K562 (cell line): ENCODE results near the gene GPR32. TPM values are rescaled to one million over a fixed set of nuclear protein-coding genes. Genes with fewer than 3 reads are reported as not detected.
A peak's percentile ranks its signal among the peaks of the same experiment; 100 is the strongest.

ENCODE experiments used
- ATAC-seq: fragments of 200-7000 bp; cut with Tn5 transposase; 3 replicates; pipeline ENCODE4 v1.9.1; 2020; ENCODE audit warnings: moderate library complexity
- BruUV-seq: library from RNA; stranded (reverse); fragments of 400-500 nt; replicated peaks from 2 replicates; lab custom pipeline; 2021; lab: Mats Ljungman, UMichigan
- CTCF ChIA-PET: fragments of 300-600 bp; formaldehyde crosslinking; extraction: SDS; loops from one replicate; lab custom pipeline; 2021; ENCODE audit warnings: low intra/inter-chr PET ratio; lab: Yijun Ruan, JAX
- POLR2A ChIA-PET: fragments of 300-600, 350-650 bp; sonication (Branson Sonifier 250); formaldehyde crosslinking; extraction: SDS; loops from one replicate; lab custom pipeline; 2021; ENCODE audit warnings: antibody characterized with exemption, inconsistent platforms; lab: Yijun Ruan, JAX
- DNase-seq, 4 experiments: peaks; one replicate each; pipeline versions ENCODE4 v3.0.0 to v3.0.0-alpha.2; 2011 to 2018; ENCODE audit warnings: low spot score in 3 of 4, mixed read lengths in 3 of 4; ENCODE audit errors: extremely low read depth in 1 of 4
- FAIRE-seq: peaks from 2 replicates; lab custom pipeline; 2011; peaks lifted over from hg19 to GRCh38; lab: Jason Lieb, UNC
- H2AFZ ChIP-seq: 2 replicates; pipeline ENCODE4 v1.6.0; 2011; ENCODE audit warnings: low read depth, low read length, control low read depth, inconsistent platforms
- H3K27ac ChIP-seq: fragments of 200-600 bp; 3 replicates; pipeline ENCODE4 v1.8.0; 2011; ENCODE audit warnings: low read depth, mild to moderate bottlenecking, control low read depth, inconsistent platforms, low read length, moderate library complexity, mixed read lengths; ENCODE audit errors: extremely low read depth
- H3K27me3 ChIP-seq, 2 experiments: fragments of 300-600 bp in 1 of 2; 2 replicates in 1 of 2; 3 replicates in 1 of 2; pipeline versions ENCODE4 v1.6.0 to v1.8.0; 2011; ENCODE audit warnings: inconsistent platforms in 2 of 2, low read length in 2 of 2, mild to moderate bottlenecking in 1 of 2, mixed read lengths in 1 of 2, moderate library complexity in 1 of 2; ENCODE audit not compliant: control insufficient read depth in 2 of 2, insufficient read depth in 2 of 2
- H3K36me3 ChIP-seq: fragments of 300-600 bp; 3 replicates; pipeline ENCODE4 v1.8.0; 2011; ENCODE audit warnings: mild to moderate bottlenecking, low read length, inconsistent platforms; ENCODE audit not compliant: control insufficient read depth, insufficient read depth
- H3K4me1 ChIP-seq, 2 experiments: fragments of 200-600 bp in 1 of 2; replicated peaks in 1 of 2; 2 replicates in 1 of 2; 3 replicates in 1 of 2; pipeline versions ENCODE4 v1.5.1 to v1.8.0; 2011; ENCODE audit warnings: inconsistent platforms in 2 of 2, low read length in 2 of 2, mild to moderate bottlenecking in 1 of 2, mixed read lengths in 1 of 2, moderate library complexity in 1 of 2; ENCODE audit not compliant: control insufficient read depth in 2 of 2, insufficient read depth in 2 of 2
- H3K4me2 ChIP-seq: 2 replicates; pipeline ENCODE4 v1.6.1; 2011; ENCODE audit warnings: low read length, control low read depth, inconsistent platforms, mixed read lengths; ENCODE audit not compliant: insufficient read depth
- H3K4me3 ChIP-seq: fragments of 200-600 bp; sonication (generic), shearing (Covaris generic); 2 replicates; pipeline ENCODE4 v1.5.1; 2016; ENCODE audit warnings: control low read depth, inconsistent platforms
- H3K79me2 ChIP-seq: fragments of 200-600 bp; 3 replicates; pipeline ENCODE4 v1.8.0; 2011; ENCODE audit warnings: low read length, inconsistent platforms; ENCODE audit not compliant: control insufficient read depth, insufficient read depth
- H3K9ac ChIP-seq, 2 experiments: 2 replicates each; pipeline versions ENCODE4 v1.6.0 to v1.6.1; 2011; ENCODE audit warnings: low read depth in 2 of 2, low read length in 2 of 2, control low read depth in 1 of 2, inconsistent platforms in 1 of 2, mild to moderate bottlenecking in 1 of 2, mixed read lengths in 1 of 2; ENCODE audit not compliant: insufficient read depth in 1 of 2
- H3K9me1 ChIP-seq: one replicate; pipeline ENCODE4 v1.6.0; 2011; ENCODE audit warnings: inconsistent platforms, mild to moderate bottlenecking, low read length, moderate library complexity; ENCODE audit not compliant: control insufficient read depth, insufficient read depth
- H3K9me3 ChIP-seq: replicated peaks from 2 replicates; pipeline ENCODE4 v1.5.1; 2011; ENCODE audit warnings: low read depth, low read length, inconsistent platforms; ENCODE audit not compliant: control insufficient read depth, insufficient read depth
- H4K20me1 ChIP-seq: replicated peaks from 2 replicates; pipeline ENCODE4 v1.6.1; 2011; ENCODE audit warnings: low read length, inconsistent platforms, mixed read lengths; ENCODE audit not compliant: control insufficient read depth, insufficient read depth
- FOXK1 ChIP-seq: sonication (generic); formaldehyde crosslinking; IDR thresholded peaks from 2 replicates; pipeline ENCODE4 v1.8.0; 2022; ENCODE audit warnings: missing genetic modification reagents, mild to moderate bottlenecking, borderline replicate concordance
- MEIS2 ChIP-seq: fragments of 450-650 bp; IDR thresholded peaks from 2 replicates; pipeline ENCODE4 v1.6.1; 2014; ENCODE audit warnings: mild to moderate bottlenecking; ENCODE audit not compliant: partially characterized antibody
- POLR2A ChIP-seq: fragments of 450-650 bp; conservative IDR thresholded peaks from 2 replicates; pipeline ENCODE4 v1.6.1; 2016
- POLR2AphosphoS5 ChIP-seq: IDR thresholded peaks from 2 replicates; pipeline ENCODE4 v1.6.1; 2011; ENCODE audit warnings: mild to moderate bottlenecking, low read depth, low read length, moderate library complexity; ENCODE audit not compliant: control insufficient read depth, insufficient read depth
- POLR2G ChIP-seq: fragments of 200-400 bp; formaldehyde crosslinking; IDR thresholded peaks from 2 replicates; pipeline ENCODE4 v1.6.1; 2017; ENCODE audit warnings: low read depth, mild to moderate bottlenecking, antibody characterized with exemption, low read length, moderate library complexity
- SUPT5H ChIP-seq: fragments of 450-650 bp; IDR thresholded peaks from 2 replicates; pipeline ENCODE4 v1.6.1; 2016
- TRIM24 ChIP-seq, 2 experiments: fragments of 450-650 bp; IDR thresholded peaks; 2 replicates each; pipeline ENCODE4 v1.6.1; 2016
- XRCC4 ChIP-seq: IDR thresholded peaks from one replicate; pipeline ENCODE4 v1.6.1; 2011; ENCODE audit not compliant: insufficient read depth, insufficient read length; ENCODE audit errors: extremely low read depth
- ZFP30 ChIP-seq: fragments of 250-450 bp; sonication (Bioruptor Pico); IDR thresholded peaks from 2 replicates; pipeline ENCODE4 v1.8.0; 2022; ENCODE audit warnings: moderate library complexity, mild to moderate bottlenecking, inconsistent platforms, borderline replicate concordance
- ZNF79 ChIP-seq: fragments of 250-450 bp; sonication (Bioruptor Pico); IDR thresholded peaks from 2 replicates; pipeline ENCODE4 v1.4.0; 2020; ENCODE audit warnings: low read depth, mild to moderate bottlenecking, moderate library complexity
- WGBS: fragments of 100-300 bp; shearing (Covaris generic); methylation state at CpG from one replicate; pipeline ENCODE4 v1.1.6; 2016; ENCODE audit warnings: low coverage, mixed read lengths; ENCODE audit not compliant: insufficient coverage; ENCODE audit errors: missing lambda C conversion rate; 5-methylcytosine and 5-hydroxymethylcytosine counted together
- in situ Hi-C: fragments of 300-500 bp; cut with MboI; formaldehyde crosslinking; loops from 4 replicates; pipeline ENCODE4 v1.15.0; 2018; ENCODE audit warnings: inconsistent platforms, mixed read lengths
- intact Hi-C: fragments of 100-400 bp; cut with micrococcal nuclease; formaldehyde crosslinking; loops from 2 replicates; pipeline ENCODE4 v1.14.2; 2022
- polyA plus RNA-seq, 8 experiments: library from polyadenylated mRNA; depleted of rRNA in 4 of 8; stranded (reverse) in 5 of 8; unstranded in 3 of 8; fragments of >200 nt; fragmentation: Nextera tagmentation in 2 of 8; fragmentation: Illumina TruSeq in 1 of 8; extraction: Ambion mirVana in 2 of 8; extraction: Trizol in 1 of 8; gene quantifications; 2 replicates each; pipeline versions ENCODE4 v1.2.1 to v1.2.3, GENCODE V29; 2011 to 2014; ENCODE audit warnings: inconsistent platforms in 1 of 8, missing spikeins in 1 of 8
- total RNA-seq, 7 experiments: library from RNA; depleted of rRNA in 6 of 7; stranded (reverse); fragments of >200 nt in 6 of 7; fragmentation: Illumina TruSeq in 2 of 7; extraction: Trizol in 2 of 7; gene quantifications; 2 replicates each; pipeline versions ENCODE4 v1.2.1 to v1.2.3, GENCODE V29; 2011 to 2021; ENCODE audit warnings: low replicate concordance in 1 of 7
- TF ChIP-seq, protein P1 (sequence below), 2 experiments: IDR thresholded peaks; 2 replicates each; pipeline ENCODE4 v1.6.1; 2011; ENCODE audit warnings: borderline replicate concordance in 1 of 2, control low read depth in 1 of 2, low read depth in 1 of 2, low read length in 1 of 2, mild to moderate bottlenecking in 1 of 2, mixed read lengths in 1 of 2, moderate library complexity in 1 of 2; ENCODE audit not compliant: insufficient read depth in 1 of 2, insufficient read length in 1 of 2, poor library complexity in 1 of 2, severe bottlenecking in 1 of 2; ENCODE audit errors: extremely low read depth in 1 of 2

Gene GPR32
- total and polyA plus RNA-seq, 9 of the 15 experiments (the other 6 are each of a cell fraction or from before 2014, with no cell fraction given) = not detected

DNA sequence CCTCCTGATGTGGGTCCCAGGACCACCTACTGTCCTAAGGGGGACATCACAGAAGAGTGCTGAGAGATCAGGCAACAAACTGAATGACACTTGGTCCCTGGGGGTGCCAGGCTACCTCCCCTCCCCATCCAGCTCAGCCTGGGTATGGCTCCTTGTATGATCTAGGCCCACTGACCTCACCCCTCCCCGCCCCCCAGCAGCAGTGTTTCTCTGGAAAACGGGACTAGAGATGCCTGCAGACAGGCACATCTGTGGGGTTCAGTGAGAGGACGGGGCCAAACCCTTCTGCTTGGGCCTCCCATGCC lies 29.2 kb downstream of the GPR32 start:
- peak in 1 of 4 experiments; percentile 17 for DNase-seq
- Histone ChIP-seq H3K9me3 (no peaks in the 10 kb centered on the region), H3K4me1 (peaks cover 16 to 61% of the 10 kb centered on the region in 2 experiments; a peak in 4 of 5 replicates), H3K27me3 (no peaks in the 10 kb centered on the region), H3K79me2 (peaks cover 47% of the 10 kb centered on the region), H2AFZ (no peak overlapping the region), H4K20me1 (peaks cover 67% of the 10 kb centered on the region), H3K9me1 (peaks cover 23% of the 10 kb centered on the region), H3K4me2 (no peak overlapping the region), H3K36me3 (peaks cover 81% of the 10 kb centered on the region), H3K9ac (peak overlapping the region in 1 of 2 experiments; percentile 3; a peak in 1 of 4 replicates), H3K4me3 (no peak overlapping the region)
- no TSS peak for BruUV-seq
- FAIRE-seq = no peak
- 100% methylated on average over 1 of the region's 3 CpGs for WGBS
- in situ Hi-C loops = no loop called here
- ChIA-PET CTCF (interaction anchor here (0.5 kb wide), 1 partner anchor 131 kb away, joined by 3 read pairs; no protein-coding TSS in a partner anchor), POLR2A (interaction anchor here (1.3 to 2.5 kb wide), 2 partner anchors 8 to 20 kb away, joined by 5 to 9 read pairs; no protein-coding TSS in a partner anchor)
- no peak for ATAC-seq
- TF ChIP-seq SUPT5H (peak; percentile 10; the same call in 1 of the 2 replicates), TRIM24 (IDR thresholded peaks at IDR 0.05) (no peak), POLR2G (peak; percentile 41; the same call in 1 of the 2 replicates), POLR2A (peak; percentile 16; the same call in 1 of the 2 replicates)
- TF ChIP-seq, all 486 proteins: peak for 3
- intact Hi-C loops = no loop called here
- no peak overlapping the region for H3K27ac ChIP-seq

DNA sequence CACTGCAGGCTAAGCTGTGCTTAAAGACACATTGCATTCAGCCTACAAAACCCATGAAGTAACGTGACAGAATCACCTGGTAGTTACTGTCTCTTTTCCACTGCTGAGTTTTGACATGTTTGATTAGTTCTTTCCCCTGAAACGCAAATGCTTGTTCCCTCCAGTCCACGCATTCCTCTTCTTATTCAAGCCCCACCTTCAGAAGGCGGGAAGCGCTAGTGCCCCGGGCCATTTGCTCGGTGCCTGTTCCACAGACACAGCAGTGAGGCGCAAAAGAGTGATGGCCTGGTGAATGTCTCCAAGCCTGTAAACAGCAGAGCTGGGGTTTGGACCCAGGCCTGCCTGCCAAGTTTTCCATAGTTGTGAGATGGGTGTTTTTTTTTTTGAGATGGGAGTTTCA lies 30.8 kb downstream of the GPR32 start:
- in situ Hi-C loops = no loop called here
- BruUV-seq = TSS peak; percentile 20
- no peak for TF ChIP-seq ZFP30 (CRISPR knock-in tag)
- TF ChIP-seq ZNF79 (CRISPR knock-in tag) = no peak
- no peak for TF ChIP-seq XRCC4
- TF ChIP-seq POLR2AphosphoS5 = no peak
- TF ChIP-seq, protein P1, sequence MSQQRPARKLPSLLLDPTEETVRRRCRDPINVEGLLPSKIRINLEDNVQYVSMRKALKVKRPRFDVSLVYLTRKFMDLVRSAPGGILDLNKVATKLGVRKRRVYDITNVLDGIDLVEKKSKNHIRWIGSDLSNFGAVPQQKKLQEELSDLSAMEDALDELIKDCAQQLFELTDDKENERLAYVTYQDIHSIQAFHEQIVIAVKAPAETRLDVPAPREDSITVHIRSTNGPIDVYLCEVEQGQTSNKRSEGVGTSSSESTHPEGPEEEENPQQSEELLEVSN (IDR thresholded peaks at IDR 0.05; ENCODE audit: borderline replicate concordance in 1 of 2, extremely low read depth in 1 of 2, insufficient read depth in 1 of 2, insufficient read length in 1 of 2, low read depth in 1 of 2, low read length in 1 of 2, poor library complexity in 1 of 2, severe bottlenecking in 1 of 2) = peak in 1 of 2 experiments; percentile 12
- no peak for TF ChIP-seq MEIS2
- no peak for TF ChIP-seq FOXK1 (CRISPR knock-in tag)

More for the DNA sequence above, 30.8 kb downstream of the GPR32 start:
- intact Hi-C loops = loop anchor here (5.0 kb wide), 1 partner anchor 36 kb away; no protein-coding TSS in a partner anchor
- Histone ChIP-seq H3K9me1 (peaks cover 15% of the 10 kb centered on the region), H2AFZ (no peak overlapping the region), H3K36me3 (peaks cover 72% of the 10 kb centered on the region), H3K4me1 (peaks cover 14 to 57% of the 10 kb centered on the region in 2 experiments; a peak in 4 of 5 replicates), H4K20me1 (peaks cover 54% of the 10 kb centered on the region), H3K4me2 (no peak overlapping the region), H3K27me3 (no peaks in the 10 kb centered on the region), H3K4me3 (no peak overlapping the region), H3K9me3 (no peaks in the 10 kb centered on the region), H3K9ac (peak overlapping the region; percentile 3 to 82; a peak in 2 of 4 replicates), H3K79me2 (peaks cover 50% of the 10 kb centered on the region), H3K27ac (peak overlapping the region; percentile 34; the same call in 1 of the 3 replicates)
- 79% methylated on average over 8 of the region's 8 CpGs for WGBS
- DNase-seq (no peak), ATAC-seq (no peak), FAIRE-seq (no peak)
- CTCF ChIA-PET = no interaction called here
- POLR2A ChIA-PET = interaction anchor here (0.6 to 5.0 kb wide), 7 partner anchors 10 to 158 kb away, joined by 3 to 70 read pairs (median 5); partner anchors contain the start of genes KLK1 and KLK4
